ENCODE data around the gene ARAF.

DNA sequence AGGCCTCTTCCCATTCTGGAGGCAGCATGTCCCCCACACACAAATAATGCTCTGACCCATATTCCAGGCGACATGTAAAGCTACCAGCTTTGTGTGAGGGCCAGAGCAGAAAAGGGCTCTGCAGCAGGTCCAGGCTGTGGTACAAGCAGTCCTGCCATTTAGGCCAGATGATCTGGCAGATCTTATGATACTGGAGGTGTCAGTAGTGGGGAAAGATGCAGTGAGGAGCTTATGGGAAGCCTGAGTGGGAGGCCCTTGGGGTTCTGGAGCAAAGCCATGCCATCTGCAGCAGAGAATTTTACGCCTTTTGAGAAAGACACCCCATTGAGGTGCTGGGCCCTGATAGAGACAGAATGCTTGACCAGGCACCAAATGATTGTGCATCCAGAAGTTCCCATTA is 50.9 kb downstream of the ARAF start:
- TF ChIP-seq, protein P1, sequence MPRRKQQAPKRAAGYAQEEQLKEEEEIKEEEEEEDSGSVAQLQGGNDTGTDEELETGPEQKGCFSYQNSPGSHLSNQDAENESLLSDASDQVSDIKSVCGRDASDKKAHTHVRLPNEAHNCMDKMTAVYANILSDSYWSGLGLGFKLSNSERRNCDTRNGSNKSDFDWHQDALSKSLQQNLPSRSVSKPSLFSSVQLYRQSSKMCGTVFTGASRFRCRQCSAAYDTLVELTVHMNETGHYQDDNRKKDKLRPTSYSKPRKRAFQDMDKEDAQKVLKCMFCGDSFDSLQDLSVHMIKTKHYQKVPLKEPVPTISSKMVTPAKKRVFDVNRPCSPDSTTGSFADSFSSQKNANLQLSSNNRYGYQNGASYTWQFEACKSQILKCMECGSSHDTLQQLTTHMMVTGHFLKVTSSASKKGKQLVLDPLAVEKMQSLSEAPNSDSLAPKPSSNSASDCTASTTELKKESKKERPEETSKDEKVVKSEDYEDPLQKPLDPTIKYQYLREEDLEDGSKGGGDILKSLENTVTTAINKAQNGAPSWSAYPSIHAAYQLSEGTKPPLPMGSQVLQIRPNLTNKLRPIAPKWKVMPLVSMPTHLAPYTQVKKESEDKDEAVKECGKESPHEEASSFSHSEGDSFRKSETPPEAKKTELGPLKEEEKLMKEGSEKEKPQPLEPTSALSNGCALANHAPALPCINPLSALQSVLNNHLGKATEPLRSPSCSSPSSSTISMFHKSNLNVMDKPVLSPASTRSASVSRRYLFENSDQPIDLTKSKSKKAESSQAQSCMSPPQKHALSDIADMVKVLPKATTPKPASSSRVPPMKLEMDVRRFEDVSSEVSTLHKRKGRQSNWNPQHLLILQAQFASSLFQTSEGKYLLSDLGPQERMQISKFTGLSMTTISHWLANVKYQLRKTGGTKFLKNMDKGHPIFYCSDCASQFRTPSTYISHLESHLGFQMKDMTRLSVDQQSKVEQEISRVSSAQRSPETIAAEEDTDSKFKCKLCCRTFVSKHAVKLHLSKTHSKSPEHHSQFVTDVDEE (CRISPR knock-in tag; IDR thresholded peaks at IDR 0.05), result no peak
- TF ChIP-seq, protein P2, sequence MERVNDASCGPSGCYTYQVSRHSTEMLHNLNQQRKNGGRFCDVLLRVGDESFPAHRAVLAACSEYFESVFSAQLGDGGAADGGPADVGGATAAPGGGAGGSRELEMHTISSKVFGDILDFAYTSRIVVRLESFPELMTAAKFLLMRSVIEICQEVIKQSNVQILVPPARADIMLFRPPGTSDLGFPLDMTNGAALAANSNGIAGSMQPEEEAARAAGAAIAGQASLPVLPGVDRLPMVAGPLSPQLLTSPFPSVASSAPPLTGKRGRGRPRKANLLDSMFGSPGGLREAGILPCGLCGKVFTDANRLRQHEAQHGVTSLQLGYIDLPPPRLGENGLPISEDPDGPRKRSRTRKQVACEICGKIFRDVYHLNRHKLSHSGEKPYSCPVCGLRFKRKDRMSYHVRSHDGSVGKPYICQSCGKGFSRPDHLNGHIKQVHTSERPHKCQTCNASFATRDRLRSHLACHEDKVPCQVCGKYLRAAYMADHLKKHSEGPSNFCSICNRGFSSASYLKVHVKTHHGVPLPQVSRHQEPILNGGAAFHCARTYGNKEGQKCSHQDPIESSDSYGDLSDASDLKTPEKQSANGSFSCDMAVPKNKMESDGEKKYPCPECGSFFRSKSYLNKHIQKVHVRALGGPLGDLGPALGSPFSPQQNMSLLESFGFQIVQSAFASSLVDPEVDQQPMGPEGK (CRISPR knock-in tag; IDR thresholded peaks at IDR 0.05; ENCODE audit: borderline replicate concordance), result no peak
- TF ChIP-seq RARB (CRISPR knock-in tag; IDR thresholded peaks at IDR 0.05), result no peak
- no peak for TF ChIP-seq ZNF565 (CRISPR knock-in tag; conservative IDR thresholded peaks at IDR 0.05; ENCODE audit: low read depth)
- TF ChIP-seq OSR1 (CRISPR knock-in tag; IDR thresholded peaks at IDR 0.05), result no peak

Measured in SK-N-SH treated with all-trans-retinoic acid at 6 μM for 48 hours (cell line).